H9 (cell line): Measurements from ENCODE around the gene CARS1. TPM values are rescaled to one million over a fixed set of nuclear protein-coding genes. Genes with fewer than 3 reads are reported as not detected.

Source experiments
- DNase-seq: peaks from one replicate; pipeline ENCODE4 v3.0.0-alpha.2; 2017
- H2AFZ ChIP-seq: one replicate; pipeline ENCODE4 v1.6.1; 2013; ENCODE audit warnings: mild to moderate bottlenecking, low read length, control low read depth, moderate library complexity
- H2AK5ac ChIP-seq: 2 replicates; pipeline ENCODE4 v1.6.1; 2013; ENCODE audit warnings: low read length, control low read depth, mixed read lengths; ENCODE audit not compliant: insufficient read length
- H2BK120ac ChIP-seq: one replicate; pipeline ENCODE4 v1.6.1; 2013; ENCODE audit warnings: low read depth, mild to moderate bottlenecking, low read length, control low read depth, inconsistent platforms; ENCODE audit not compliant: poor library complexity, severe bottlenecking
- H2BK12ac ChIP-seq: 2 replicates; pipeline ENCODE4 v1.6.1; 2013; ENCODE audit warnings: low read length, control low read depth, mixed read lengths, low read depth; ENCODE audit not compliant: insufficient read length
- H2BK15ac ChIP-seq: 2 replicates; pipeline ENCODE4 v1.6.1; 2013; ENCODE audit warnings: low read depth, low read length, control low read depth
- H2BK20ac ChIP-seq: one replicate; pipeline ENCODE4 v1.6.1; 2013; ENCODE audit warnings: low read depth, mild to moderate bottlenecking, low read length, control low read depth, inconsistent platforms; ENCODE audit not compliant: poor library complexity, severe bottlenecking
- H2BK5ac ChIP-seq: 2 replicates; pipeline ENCODE4 v1.6.1; 2013; ENCODE audit warnings: low read length, control low read depth, mixed read lengths; ENCODE audit not compliant: insufficient read length
- H3K14ac ChIP-seq: 2 replicates; pipeline ENCODE4 v1.6.1; 2013; ENCODE audit warnings: low read length, control low read depth; ENCODE audit not compliant: insufficient read depth
- H3K18ac ChIP-seq: 2 replicates; pipeline ENCODE4 v1.6.1; 2013; ENCODE audit warnings: low read depth, mild to moderate bottlenecking, mixed read lengths, low read length, control low read depth; ENCODE audit not compliant: insufficient read length
- H3K23ac ChIP-seq: 2 replicates; pipeline ENCODE4 v1.6.1; 2013; ENCODE audit warnings: low read length, control low read depth, mixed read lengths, low read depth; ENCODE audit not compliant: insufficient read length
- H3K23me2 ChIP-seq: 2 replicates; pipeline ENCODE4 v1.6.1; 2013; ENCODE audit warnings: low read depth, mild to moderate bottlenecking, mixed read lengths, low read length, control low read depth; ENCODE audit not compliant: insufficient read length, poor library complexity, severe bottlenecking
- H3K27ac ChIP-seq: 2 replicates; pipeline ENCODE4 v1.5.1; 2013; ENCODE audit warnings: low read length, control low read depth, mixed read lengths, low read depth; ENCODE audit not compliant: insufficient read length
- H3K27me3 ChIP-seq: 2 replicates; pipeline ENCODE4 v1.6.1; 2013; ENCODE audit warnings: low read length, control low read depth, inconsistent platforms; ENCODE audit not compliant: insufficient read depth
- H3K4ac ChIP-seq: 2 replicates; pipeline ENCODE4 v1.6.1; 2013; ENCODE audit warnings: low read depth, mild to moderate bottlenecking, control low read depth, inconsistent platforms, low read length, moderate library complexity
- H3K4me1 ChIP-seq: 2 replicates; pipeline ENCODE4 v1.6.1; 2013; ENCODE audit warnings: low read length, control low read depth, inconsistent platforms; ENCODE audit not compliant: insufficient read depth
- H3K4me2 ChIP-seq: 2 replicates; pipeline ENCODE4 v1.6.1; 2013; ENCODE audit warnings: low read length, control low read depth, mixed read lengths; ENCODE audit not compliant: insufficient read length, insufficient read depth
- H3K56ac ChIP-seq: 2 replicates; pipeline ENCODE4 v1.6.1; 2013; ENCODE audit warnings: low read depth, mild to moderate bottlenecking, mixed read lengths, low read length, control low read depth; ENCODE audit not compliant: insufficient read length
- H3K79me1 ChIP-seq: 2 replicates; pipeline ENCODE4 v1.6.1; 2013; ENCODE audit warnings: low read depth, mild to moderate bottlenecking, moderate library complexity, low read length, control low read depth, inconsistent platforms; ENCODE audit not compliant: insufficient read depth, poor library complexity, severe bottlenecking
- H3K79me2 ChIP-seq: 2 replicates; pipeline ENCODE4 v1.6.1; 2013; ENCODE audit warnings: low read length, control low read depth, inconsistent platforms; ENCODE audit not compliant: insufficient read depth
- H3K9ac ChIP-seq: 2 replicates; pipeline ENCODE4 v1.6.1; 2013; ENCODE audit warnings: low read length, control low read depth, mixed read lengths; ENCODE audit not compliant: insufficient read length; ENCODE audit errors: extremely low read depth
- H3K9me3 ChIP-seq: one replicate; pipeline ENCODE4 v1.6.1; 2013; ENCODE audit warnings: low read depth, low read length, inconsistent platforms; ENCODE audit not compliant: control insufficient read depth
- H3T11ph ChIP-seq: one replicate; pipeline ENCODE4 v1.6.1; 2013; ENCODE audit warnings: mild to moderate bottlenecking, low read length, control low read depth, inconsistent platforms
- H4K20me1 ChIP-seq: one replicate; pipeline ENCODE4 v1.6.1; 2013; ENCODE audit not compliant: control insufficient read depth, insufficient read length, insufficient read depth
- H4K5ac ChIP-seq: 2 replicates; pipeline ENCODE4 v1.6.1; 2013; ENCODE audit warnings: low read depth, mild to moderate bottlenecking, mixed read lengths, low read length, control low read depth; ENCODE audit not compliant: insufficient read length
- H4K8ac ChIP-seq: replicated peaks from 2 replicates; pipeline ENCODE4 v1.6.1; 2013; ENCODE audit warnings: low read length, control low read depth, mixed read lengths, low read depth; ENCODE audit not compliant: insufficient read length
- H4K91ac ChIP-seq: 2 replicates; pipeline ENCODE4 v1.6.1; 2013; ENCODE audit warnings: low read depth, mild to moderate bottlenecking, moderate library complexity, mixed read lengths, low read length, control low read depth; ENCODE audit not compliant: insufficient read length
- H3K27ac Mint-ChIP-seq, 3 experiments: 2 replicates in 2 of 3; 3 replicates in 1 of 3; pipeline ENCODE4 v1.8.0; 2020 to 2021; ENCODE audit warnings: mixed read lengths in 3 of 3, mild to moderate bottlenecking in 1 of 3, moderate library complexity in 1 of 3
- H3K27me3 Mint-ChIP-seq: 2 replicates; pipeline ENCODE4 v1.8.0; 2021; ENCODE audit warnings: low read depth, mild to moderate bottlenecking, moderate library complexity, mixed read lengths
- H3K36me3 Mint-ChIP-seq, 3 experiments: 2 replicates in 2 of 3; 3 replicates in 1 of 3; pipeline ENCODE4 v1.8.0; 2020 to 2021; ENCODE audit warnings: low read depth in 3 of 3, mixed read lengths in 3 of 3; ENCODE audit not compliant: insufficient read depth in 1 of 3
- H3K4me1 Mint-ChIP-seq, 2 experiments: 2 replicates each; pipeline ENCODE4 v1.8.0; 2020; ENCODE audit warnings: mixed read lengths in 2 of 2
- H3K4me3 Mint-ChIP-seq, 2 experiments: 2 replicates in 1 of 2; 3 replicates in 1 of 2; pipeline ENCODE4 v1.8.0; 2020 to 2021; ENCODE audit warnings: mild to moderate bottlenecking in 2 of 2, mixed read lengths in 2 of 2, moderate library complexity in 1 of 2
- H3K9me3 Mint-ChIP-seq, 2 experiments: 2 replicates in 1 of 2; 3 replicates in 1 of 2; pipeline ENCODE4 v1.8.0; 2020; ENCODE audit warnings: mild to moderate bottlenecking in 2 of 2, mixed read lengths in 2 of 2, moderate library complexity in 1 of 2
- WGBS: extraction: QIAGEN DNeasy Blood & Tissue Kit; methylation state at CpG from one replicate; pipeline ENCODE4 v1.1.7; 2013; ENCODE audit warnings: missing lambda C conversion rate, low lambda C conversion rate, mixed read lengths; ENCODE audit not compliant: insufficient read length; ENCODE audit errors: extremely low coverage; 5-methylcytosine and 5-hydroxymethylcytosine counted together
- total RNA-seq: library from RNA; stranded (reverse); gene quantifications from 2 replicates; pipeline ENCODE4 v1.2.1, GENCODE V29; 2021
- TF ChIP-seq, protein P1 (sequence below): fragments of 200-600 bp; sonication (generic); conservative IDR thresholded peaks from 3 replicates; pipeline ENCODE4 v1.8.0; 2021; ENCODE audit warnings: antibody characterized with exemption, mild to moderate bottlenecking

The CARS1 gene
- total RNA-seq, 1 experiment from 2014 or later, result 92.3 TPM

DNA sequence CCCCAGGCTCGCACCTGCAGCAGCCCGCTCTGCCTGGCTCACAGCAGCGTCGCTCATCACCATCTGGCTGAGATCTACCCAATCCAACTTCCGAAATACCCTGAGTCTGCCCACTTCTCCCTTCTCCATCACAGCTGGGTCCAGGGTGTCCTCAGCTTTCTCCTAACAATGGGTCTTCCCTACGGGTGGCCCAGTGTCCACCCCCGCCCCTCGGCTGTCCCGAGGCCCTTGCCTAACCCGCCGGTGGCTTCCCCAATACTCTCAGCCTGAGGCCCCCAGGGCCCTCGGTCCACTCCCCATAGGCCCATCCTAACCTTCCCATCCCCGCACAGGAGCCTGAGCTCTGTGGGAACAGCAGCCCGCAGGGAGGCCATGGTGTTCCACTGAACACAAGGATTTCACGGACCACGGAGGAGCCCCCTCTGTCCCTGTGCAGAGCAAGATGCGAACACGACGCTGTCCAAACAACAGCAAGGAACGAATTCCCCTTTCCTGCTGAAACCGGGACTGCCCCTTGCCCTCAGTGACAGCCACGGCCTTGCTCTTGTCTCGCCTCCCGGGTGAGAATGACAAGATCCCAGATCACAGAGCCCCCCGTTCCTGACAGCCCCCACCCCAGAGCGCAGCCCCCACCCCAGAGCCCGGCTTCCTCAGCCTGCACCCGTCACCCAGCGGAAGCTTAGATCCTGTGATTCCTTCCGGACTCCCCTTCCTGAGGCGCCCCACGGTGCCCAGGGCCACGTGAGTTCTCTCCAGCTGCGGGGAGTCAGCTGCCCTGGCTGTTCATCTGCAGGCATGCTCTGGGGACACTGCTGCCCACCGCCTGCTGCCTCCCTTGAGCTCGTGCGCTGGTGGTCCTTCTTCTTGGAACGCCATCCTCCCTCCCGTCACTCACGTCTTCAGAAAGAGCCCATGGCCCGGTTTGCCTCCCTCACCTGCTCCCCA lies 48.8 kb upstream of the CARS1 start:
- no peak overlapping the region for H2BK5ac ChIP-seq
- H2BK15ac ChIP-seq, result no peak overlapping the region
- no peak overlapping the region for H3K18ac ChIP-seq
- TF ChIP-seq, protein P1, sequence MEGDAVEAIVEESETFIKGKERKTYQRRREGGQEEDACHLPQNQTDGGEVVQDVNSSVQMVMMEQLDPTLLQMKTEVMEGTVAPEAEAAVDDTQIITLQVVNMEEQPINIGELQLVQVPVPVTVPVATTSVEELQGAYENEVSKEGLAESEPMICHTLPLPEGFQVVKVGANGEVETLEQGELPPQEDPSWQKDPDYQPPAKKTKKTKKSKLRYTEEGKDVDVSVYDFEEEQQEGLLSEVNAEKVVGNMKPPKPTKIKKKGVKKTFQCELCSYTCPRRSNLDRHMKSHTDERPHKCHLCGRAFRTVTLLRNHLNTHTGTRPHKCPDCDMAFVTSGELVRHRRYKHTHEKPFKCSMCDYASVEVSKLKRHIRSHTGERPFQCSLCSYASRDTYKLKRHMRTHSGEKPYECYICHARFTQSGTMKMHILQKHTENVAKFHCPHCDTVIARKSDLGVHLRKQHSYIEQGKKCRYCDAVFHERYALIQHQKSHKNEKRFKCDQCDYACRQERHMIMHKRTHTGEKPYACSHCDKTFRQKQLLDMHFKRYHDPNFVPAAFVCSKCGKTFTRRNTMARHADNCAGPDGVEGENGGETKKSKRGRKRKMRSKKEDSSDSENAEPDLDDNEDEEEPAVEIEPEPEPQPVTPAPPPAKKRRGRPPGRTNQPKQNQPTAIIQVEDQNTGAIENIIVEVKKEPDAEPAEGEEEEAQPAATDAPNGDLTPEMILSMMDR, result no peak
- H3K4me1 ChIP-seq, result no peaks in the 10 kb centered on the region
- no peak overlapping the region for H4K91ac ChIP-seq
- H4K5ac ChIP-seq, result no peak overlapping the region
- H3K27ac Mint-ChIP-seq, result peak overlapping the region in 2 of 3 experiments; percentile 67 to 94; a peak in 4 of 7 replicates
- H2AK5ac ChIP-seq, result no peak overlapping the region
- no peaks in the 10 kb centered on the region for H3K9me3 ChIP-seq
- H3K4ac ChIP-seq, result no peak overlapping the region
- no peaks in the 10 kb centered on the region for H3K27me3 ChIP-seq
- H3K79me1 ChIP-seq, result no peaks in the 10 kb centered on the region
- H3K79me2 ChIP-seq, result no peaks in the 10 kb centered on the region
- no peak overlapping the region for H3K56ac ChIP-seq
- no peak overlapping the region for H4K8ac ChIP-seq
- no peaks in the 10 kb centered on the region; a peak in 3 of 5 replicates for H3K9me3 Mint-ChIP-seq
- peak; percentile 20 for DNase-seq
- peak overlapping the region in 1 of 2 experiments; percentile 12; a peak in 1 of 5 replicates for H3K4me3 Mint-ChIP-seq
- no CpG with 5 or more reads among the region's 41 CpGs for WGBS
- H3K9ac ChIP-seq, result no peak overlapping the region
- no peak overlapping the region for H3K23ac ChIP-seq
- no peaks in the 10 kb centered on the region for H4K20me1 ChIP-seq
- H3K14ac ChIP-seq, result no peak overlapping the region
- H2BK12ac ChIP-seq, result no peak overlapping the region
- no peak overlapping the region for H2BK120ac ChIP-seq
- no peaks in the 10 kb centered on the region for H3K23me2 ChIP-seq
- peaks cover 18 to 28% of the 10 kb centered on the region in 2 experiments for H3K4me1 Mint-ChIP-seq
- H2AFZ ChIP-seq, result no peak overlapping the region
- no peak overlapping the region for H3K27ac ChIP-seq
- no peak overlapping the region for H3T11ph ChIP-seq
- H2BK20ac ChIP-seq, result no peak overlapping the region
- no peaks in the 10 kb centered on the region for H3K27me3 Mint-ChIP-seq
- H3K36me3 Mint-ChIP-seq, result peaks cover 3 to 12% (median 7%) of the 10 kb centered on the region in 3 experiments; a peak in 5 of 7 replicates
- no peak overlapping the region for H3K4me2 ChIP-seq
